Measurements from ENCODE around the gene ADPRHL1.

DNA sequence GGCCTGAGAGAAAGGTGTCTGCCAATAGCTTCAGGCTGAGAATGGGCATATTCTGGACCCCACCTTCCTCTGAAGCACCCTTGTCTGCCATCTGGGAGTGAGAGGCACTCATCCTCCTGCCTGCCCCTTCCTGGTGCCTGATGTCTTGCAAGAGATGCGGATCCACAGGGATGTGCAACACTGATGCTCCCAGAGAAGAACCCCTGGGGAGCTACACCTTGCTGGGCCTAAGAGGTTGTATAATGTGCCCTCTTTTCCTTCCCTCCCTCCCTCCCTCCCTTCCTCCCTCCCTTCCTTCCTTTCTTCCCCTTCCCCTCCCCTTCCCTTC is 34.6 kb downstream of the ADPRHL1 start:
- TF ChIP-seq POLR2A (IDR thresholded peaks at IDR 0.05), result no peak
- no peak for TF ChIP-seq CTCF (IDR thresholded peaks at IDR 0.05)

All from Peyer's patch (tissue), 4 donors.